ENCODE results near the gene LOXL3.
"Not testable (repeated sequence)": the region's sequence is repeated elsewhere in the genome, so short reads cannot be mapped to it uniquely, and the experiment has no call there.

Gene LOXL3

DNA sequence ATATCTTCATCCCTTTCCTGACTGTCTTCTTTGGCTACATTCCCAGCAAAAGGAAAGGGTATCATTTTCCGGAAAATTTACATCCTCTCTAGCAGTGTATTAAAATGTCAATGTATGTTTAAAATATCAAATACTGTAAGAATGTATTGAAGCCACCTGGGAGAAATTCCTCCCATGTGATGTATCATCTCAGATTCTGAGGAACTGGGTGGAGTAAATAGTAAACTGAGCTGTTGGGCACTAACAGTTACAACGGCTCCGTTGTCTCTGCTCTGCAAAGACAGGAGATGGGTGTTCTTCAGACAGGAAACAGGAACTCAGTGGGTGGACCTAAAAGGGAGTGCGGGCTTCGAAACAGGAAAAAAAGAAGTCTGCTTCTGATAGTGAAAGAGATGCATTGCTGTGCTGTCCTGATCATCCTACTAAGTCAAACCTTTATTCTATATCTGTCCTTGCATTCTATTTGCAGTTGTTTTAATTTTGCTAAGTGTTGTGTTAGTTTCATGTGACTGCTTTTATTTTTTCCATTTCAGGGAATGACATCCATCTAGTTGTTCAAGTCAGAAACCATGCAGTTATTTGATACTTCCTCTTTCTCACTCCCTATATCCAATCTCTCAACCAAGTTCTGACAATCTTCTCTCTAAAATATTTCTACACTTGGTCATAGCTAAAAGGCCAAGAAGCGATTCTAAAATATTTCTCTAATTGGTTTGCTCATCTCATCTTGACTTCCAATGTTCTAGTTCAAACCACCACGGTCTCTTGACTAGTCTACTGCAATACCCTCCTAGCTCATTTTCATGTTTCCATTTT, 20.2 kb upstream of the LOXL3 start:
- DNase-seq, result no peak

- DNase-seq, result no peak
Measured at GRCh38 chr2:74572178-74572925, 18.6 kb upstream of the LOXL3 start.

DNA sequence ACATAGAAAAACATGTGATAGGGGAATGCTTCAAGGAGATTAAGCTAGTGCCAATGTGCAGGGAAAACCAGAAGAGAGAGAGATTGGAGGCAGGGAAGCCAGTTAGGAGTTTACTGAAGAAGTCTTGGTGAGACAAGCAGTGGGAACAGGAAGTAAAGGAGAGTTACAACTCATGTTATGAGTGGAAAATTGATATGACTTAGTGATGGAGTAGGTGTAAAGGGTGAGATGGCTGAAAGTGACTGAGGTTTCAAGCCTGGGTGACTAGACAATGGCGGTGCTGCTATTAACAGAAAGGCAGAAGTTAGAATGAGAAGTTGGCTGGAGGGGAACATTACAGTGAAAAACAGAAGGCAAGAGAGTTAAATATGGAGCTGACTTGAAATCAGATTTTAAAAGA, 17.3 kb upstream of the LOXL3 start:
- DNase-seq, result no peak

GRCh38 chr2:74569686-74570085, 15.9 kb upstream of the LOXL3 start:
- no peak for DNase-seq

GRCh38 chr2:74567881-74568280, 14.1 kb upstream of the LOXL3 start:
- no peak for DNase-seq

DNA sequence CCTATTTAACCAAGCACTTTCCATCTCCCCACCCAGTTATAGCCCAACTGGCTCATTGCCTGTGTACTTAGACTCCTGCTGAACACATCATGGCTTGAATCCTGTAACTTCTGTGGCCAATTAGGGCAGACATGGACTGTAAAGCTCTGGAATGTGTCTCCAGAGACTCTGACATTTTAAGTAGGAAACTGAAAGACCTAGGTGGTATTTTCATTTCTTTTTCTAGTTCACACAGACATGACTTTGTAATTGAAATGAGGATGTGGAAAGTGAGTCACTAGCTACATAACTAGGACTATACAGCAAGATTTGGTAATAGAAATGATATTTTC, 13.0 kb upstream of the LOXL3 start:
- DNase-seq, result no peak

DNA sequence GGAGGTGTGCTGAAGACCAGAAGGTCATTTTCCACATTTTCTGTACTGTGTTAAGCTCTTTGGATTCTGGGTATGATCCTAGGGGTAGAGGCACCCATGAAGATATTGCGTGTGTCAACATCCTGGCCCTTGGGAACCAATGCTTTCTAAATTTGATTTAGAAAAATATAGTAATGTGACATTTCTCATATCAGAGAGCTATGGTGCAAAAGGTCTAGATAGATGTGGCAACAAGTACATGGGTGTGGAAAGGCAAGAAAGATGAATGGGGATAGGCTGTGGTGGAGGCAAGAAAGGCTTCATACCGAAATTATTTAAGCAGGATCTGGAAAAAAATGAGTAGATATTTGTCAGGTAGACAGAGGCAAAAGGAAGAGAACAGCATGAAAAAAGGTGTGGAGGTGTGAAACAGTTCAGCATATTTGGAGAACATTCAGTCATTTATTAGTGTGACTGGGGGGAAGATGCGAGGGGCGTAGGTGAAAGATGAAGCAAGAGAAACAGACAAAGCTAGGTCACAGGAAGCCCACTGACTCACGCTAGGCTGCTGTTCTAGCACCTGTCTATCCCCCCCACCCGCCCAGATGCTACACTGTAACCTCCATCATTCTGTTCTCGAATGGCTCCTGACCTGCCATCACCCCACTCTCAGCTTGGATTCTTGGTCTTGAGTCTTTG, 12.5 kb upstream of the LOXL3 start:
- no peak for DNase-seq

DNA sequence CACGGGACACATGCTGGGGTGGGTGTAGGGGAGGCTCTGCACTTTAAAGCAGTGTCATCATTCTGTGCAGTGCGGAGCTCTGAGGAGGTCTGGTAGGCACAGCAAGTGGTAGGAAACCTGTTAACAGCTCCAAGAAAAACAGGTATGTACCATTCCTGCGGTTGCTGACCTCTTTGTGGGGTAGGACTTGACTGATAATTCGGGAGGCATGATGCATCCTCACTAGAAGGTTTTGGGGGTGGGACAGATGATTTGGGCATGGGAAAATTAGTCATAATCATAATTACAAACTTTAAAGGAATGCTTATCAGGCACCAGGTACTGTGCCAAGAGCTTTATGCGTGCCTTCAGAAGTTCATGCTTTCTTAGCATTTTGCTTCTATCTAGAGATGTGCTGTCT, 10.5 kb upstream of the LOXL3 start:
- DNase-seq, result no peak

DNA sequence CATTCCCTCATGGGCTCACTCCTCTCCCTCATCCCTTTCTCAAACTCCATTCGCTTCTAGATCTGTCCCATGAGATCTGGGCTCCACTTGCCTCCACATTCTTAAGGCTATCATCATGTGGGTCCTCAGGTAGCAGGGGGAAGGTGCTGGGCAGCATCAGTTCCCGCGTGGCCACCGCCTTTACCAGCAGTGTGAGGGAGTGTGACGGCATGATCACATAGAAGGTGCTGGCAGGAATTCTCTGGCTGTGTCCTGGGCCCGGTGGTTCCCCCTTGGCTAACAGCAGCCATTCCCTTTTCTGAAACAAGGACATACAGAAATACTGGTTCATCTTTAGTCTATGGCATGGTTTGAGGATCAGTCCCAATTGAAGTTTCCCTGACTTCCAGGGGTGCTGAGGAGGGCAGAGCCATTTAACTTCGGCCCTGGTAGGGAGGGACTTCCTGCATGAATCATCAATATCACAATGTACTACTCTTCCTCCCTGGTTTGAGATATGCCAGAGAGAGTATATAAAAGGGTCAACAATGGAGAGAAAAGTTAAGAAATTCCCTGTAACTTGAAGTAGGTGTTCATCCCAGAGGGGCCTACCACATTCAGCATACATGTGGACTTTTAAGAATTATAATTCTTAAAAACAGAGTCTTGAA, 8.5 kb upstream of the LOXL3 start:
- no peak for DNase-seq

DNA sequence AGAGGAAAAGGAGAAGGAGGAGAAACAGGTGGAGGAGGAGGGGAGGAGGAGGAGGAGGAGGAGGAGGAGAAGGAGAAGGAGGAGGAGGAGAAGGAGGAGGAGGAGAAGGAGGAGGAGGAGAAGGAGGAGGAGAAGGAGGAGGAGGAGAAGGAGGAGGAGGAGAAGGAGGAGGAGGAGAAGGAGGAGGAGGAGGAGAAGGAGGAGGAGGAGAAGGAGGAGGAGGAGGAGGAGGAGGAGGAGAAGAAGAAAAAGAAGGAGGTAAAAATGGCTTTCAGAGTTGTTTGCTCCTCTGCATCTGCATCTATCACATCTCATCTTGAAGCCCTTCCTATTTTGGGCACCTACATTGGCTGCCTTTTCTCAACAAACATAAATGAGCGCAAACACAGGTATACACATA, 7.3 kb upstream of the LOXL3 start:
- not testable (repeated sequence) for DNase-seq

- no peak for DNase-seq
Measured at GRCh38 chr2:74560591-74560990, 6.8 kb upstream of the LOXL3 start.

DNA sequence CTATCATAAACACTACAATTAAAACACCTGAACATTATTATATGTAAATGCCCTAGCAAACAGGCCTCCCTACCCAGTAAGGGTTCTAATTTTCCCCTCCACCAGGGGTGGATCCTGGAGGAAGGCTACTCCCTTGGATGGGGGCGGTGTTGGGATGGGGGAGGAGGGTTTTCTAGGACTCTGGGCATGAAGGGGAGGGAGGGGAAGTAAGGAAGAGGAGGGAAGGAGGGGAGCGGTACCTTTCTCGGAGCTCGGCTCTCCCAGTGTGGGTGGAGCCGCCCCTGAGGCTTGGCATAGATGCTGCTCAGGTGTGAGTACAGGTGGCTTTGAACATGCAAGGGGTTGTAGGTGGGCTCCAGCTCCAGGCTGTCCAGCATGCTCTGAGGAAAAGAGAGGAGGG, 6.2 kb upstream of the LOXL3 start:
- no peak for DNase-seq

DNA sequence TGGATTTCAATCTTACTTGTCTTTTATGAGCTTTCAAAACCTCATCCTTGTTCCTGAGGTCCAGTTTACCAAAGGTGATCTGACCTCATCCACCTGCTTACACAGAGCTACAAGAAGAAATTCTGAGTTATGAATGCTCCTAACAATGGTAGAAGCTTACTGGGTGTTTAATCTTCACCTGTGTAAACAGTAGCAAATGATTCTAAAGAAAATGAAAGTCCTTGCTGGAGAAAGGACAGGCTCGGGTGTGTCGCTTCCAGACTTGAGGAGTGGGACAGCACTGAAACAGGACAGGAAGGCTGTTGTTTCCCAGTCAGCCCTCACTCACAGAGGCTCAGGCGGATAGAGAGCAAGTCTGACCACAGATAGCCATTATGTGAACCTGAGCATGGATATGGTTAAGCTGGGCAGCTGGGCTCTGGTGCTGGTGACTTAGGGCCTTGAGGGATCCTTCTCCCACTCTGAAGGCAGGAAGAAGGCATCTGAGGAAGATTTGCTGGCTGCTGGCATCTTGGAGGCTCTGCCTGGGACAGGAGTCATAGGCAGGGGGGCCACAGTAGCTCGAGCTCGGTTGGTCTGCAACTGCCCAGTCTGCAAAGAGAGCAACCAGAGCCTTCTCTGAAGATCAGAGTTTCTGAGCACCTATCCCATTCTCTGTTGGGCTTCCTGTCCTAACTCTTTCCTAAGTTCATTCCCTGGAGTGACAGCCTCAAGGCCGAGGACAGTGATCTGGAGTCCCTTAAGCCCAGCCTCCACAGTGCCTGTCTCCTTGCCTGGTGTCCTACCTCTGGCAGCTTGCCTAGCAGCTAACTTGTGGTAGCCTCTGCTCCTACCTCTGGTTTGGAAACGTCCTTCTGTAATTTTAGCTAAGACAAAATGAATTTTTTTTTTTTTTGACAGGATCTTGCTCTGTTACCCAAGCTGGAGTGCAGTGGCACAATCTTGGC, 4.8 kb upstream of the LOXL3 start:
- no peak for DNase-seq

DNA sequence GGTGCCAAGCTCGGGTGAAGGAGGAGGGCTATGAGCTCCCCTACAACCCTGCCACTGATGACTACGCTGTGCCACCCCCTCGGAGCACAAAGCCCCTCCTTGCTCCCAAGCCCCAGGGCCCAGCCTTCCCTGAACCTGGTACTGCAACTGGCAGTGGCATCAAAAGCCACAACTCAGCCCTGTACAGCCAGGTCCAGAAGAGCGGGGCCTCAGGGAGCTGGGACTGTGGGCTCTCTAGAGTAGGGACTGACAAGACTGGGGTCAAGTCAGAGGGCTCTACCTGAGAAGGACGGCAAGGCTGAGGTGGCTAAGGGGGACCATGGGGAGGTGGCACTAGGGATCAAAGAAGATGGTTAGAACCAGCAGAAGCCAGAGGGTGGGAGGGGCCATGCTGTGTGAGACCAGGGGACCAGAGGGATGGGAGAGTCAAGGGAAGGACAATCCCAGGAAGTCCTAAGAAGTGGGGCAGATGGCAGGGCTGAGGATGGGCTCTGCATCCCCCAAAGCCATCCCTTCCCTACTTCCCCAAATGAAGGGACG, 3.2 kb upstream of the LOXL3 start:
- no peak for DNase-seq

GRCh38 chr2:74556159-74556558, 2.4 kb upstream of the LOXL3 start:
- DNase-seq, result no peak

DNA sequence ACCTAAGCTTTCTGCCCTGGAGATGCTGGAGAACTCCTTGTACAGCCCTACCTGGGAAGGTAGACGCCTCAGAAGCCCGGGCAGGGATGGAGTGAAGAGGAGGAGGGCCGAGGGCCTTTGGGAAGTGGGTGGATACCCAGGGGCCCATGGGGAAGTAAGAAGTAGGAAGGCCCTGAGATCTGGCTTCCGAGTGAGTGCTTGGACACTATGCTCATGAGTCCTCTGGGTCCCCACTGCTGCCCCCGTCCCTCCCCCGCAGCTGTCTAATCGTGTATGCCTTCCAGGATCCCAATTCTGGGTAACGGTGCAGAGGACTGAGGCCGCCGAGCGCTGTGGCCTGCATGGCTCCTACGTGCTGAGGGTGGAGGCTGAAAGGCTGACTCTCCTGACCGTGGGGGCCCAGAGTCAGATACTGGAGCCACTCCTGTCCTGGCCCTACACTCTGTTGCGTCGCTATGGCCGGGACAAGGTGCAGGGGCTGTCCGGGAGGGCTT, 1.9 kb upstream of the LOXL3 start:
- DNase-seq, result no peak

- DNase-seq, result peak; percentile 72
Measured at GRCh38 chr2:74554820-74555531, 1.2 kb upstream of the LOXL3 start.

DNA sequence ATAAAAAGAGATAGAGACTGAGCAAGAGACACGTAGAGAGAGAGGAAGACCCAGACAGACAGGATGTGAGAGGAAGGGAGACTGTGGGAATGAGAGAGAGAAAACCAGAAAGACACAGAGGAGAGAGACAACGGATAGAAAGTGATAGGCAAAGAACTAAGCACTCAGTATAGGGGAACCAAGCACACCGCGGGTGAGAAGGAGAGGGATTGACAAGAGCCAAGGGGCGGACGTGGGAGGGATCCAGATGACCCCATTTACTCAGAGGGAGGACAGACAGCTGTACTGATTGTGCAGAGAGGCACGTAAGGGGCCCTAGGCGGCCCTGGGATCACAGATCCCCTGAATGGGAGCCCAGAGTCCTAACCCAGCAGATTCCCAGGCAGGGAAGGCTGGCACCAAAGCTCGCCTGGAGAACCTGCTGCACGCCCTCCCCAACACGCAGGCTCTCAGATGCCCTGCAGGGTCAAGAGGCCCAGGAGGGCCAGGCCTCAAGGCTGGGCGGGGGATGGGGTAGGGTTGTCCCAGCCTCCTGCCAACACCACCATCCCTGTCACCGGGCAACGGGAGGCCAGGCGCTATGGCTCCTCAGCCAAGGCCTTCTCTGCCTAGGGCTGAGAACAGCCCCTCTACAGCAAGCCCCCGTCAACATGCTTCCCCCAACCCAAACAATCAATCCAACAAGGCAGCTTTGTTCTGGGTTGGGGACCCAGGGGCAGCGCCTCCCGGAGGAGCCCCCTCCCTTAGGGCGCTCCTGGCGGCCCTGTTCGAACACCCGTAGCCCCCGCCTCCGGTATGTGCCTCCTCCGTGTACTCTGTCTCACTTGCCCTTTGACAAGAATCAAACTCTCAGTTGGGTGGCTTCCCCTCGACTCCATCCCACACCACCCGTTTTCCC, 579 bp downstream of the LOXL3 start:
- DNase-seq, result peak; percentile 53

DNA sequence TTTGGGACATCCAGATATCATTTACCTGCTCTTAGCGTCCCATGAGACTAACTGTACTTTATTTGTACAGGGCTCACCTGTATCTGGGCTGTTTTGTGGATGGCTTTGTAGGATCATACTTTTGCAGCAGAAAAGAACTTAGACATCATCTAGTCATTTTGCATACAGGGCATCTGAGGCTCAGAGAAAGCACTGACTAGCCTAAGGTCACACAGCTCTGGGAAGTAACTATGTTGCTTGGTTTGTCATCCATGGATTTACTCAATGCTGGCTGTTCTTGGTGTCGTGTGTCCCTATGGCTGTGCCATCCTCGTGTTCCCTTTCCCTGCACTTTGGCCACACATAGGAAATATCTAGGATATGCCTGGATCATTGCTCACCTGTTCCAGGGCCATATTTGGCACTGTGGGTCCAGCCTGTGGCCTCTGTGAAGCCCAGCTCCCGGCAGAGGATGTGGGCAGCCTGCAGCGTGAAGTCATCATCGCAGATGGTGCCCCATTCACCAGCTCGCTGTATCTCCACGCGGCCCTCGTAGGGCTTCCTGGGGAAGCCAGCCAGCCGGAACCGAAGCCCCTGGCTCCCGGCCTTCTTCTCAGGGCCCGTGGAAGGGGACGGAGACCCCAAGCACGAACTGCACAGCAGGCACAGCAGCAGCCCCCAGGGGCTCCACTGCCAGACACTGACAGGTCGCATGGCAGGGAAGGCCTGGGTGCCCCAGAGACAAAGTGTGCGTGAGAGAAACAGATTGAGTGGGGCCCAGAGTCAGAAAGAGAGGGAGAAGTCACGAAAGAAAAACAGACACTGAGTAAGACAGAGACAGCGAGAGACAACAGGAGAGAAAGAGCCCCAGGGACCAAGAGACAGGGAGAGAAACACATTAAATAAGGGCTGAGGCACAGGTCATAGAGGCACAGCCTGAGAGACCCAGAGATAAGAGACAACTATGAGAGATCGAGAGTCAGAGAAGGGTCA, 1.5 kb downstream of the LOXL3 start:
- DNase-seq, result no peak

Data from NCI-H510A treated with DMSO at 0.1 percent for 48 hours (cell line).